Measurements from ENCODE around the gene CCDC169. TPM values are rescaled to one million over a fixed set of nuclear protein-coding genes. Genes with fewer than 3 reads are reported as not detected.

Gene CCDC169
- total and polyA plus RNA-seq, 3 donors from 2014 or later, result 37.0 to 174 (median 74.1) TPM

- Histone ChIP-seq H3K9me3 (no peaks in the 10 kb centered on the region), H3K4me3 (no peak overlapping the region), H3K36me3 (ENCODE audit: low read depth, missing control alignments) (no peaks in the 10 kb centered on the region), H3K27me3 (no peaks in the 10 kb centered on the region), H3K27ac (no peak overlapping the region), H3K4me1 (no peaks in the 10 kb centered on the region)
- TF ChIP-seq, protein P1, sequence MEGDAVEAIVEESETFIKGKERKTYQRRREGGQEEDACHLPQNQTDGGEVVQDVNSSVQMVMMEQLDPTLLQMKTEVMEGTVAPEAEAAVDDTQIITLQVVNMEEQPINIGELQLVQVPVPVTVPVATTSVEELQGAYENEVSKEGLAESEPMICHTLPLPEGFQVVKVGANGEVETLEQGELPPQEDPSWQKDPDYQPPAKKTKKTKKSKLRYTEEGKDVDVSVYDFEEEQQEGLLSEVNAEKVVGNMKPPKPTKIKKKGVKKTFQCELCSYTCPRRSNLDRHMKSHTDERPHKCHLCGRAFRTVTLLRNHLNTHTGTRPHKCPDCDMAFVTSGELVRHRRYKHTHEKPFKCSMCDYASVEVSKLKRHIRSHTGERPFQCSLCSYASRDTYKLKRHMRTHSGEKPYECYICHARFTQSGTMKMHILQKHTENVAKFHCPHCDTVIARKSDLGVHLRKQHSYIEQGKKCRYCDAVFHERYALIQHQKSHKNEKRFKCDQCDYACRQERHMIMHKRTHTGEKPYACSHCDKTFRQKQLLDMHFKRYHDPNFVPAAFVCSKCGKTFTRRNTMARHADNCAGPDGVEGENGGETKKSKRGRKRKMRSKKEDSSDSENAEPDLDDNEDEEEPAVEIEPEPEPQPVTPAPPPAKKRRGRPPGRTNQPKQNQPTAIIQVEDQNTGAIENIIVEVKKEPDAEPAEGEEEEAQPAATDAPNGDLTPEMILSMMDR (IDR thresholded peaks at IDR 0.05), result no peak
- no peak for TF ChIP-seq POLR2A (IDR thresholded peaks at IDR 0.05)
- intact Hi-C loops (cut with DNase I; ENCODE audit: low total_unique reads), result no loop called here
- 81 to 83% methylated on average over 1 of the region's 1 CpG for WGBS, 2 donors
- no peak for DNase-seq
Observed at GRCh38 chr13:36244990-36245389, 52.6 kb downstream of the CCDC169 start.

GRCh38 chr13:36244073-36244472, 53.5 kb downstream of the CCDC169 start:
- no peaks in the 10 kb centered on the region for H3K9me3 ChIP-seq
- no peak for DNase-seq
- no peaks in the 10 kb centered on the region for H3K4me1 ChIP-seq
- intact Hi-C loops (cut with DNase I; ENCODE audit: low total_unique reads), result no loop called here
- H3K27me3 ChIP-seq, result no peaks in the 10 kb centered on the region
- H3K4me3 ChIP-seq, result no peak overlapping the region
- H3K36me3 ChIP-seq (ENCODE audit: low read depth, missing control alignments), result no peaks in the 10 kb centered on the region
- no peak for TF ChIP-seq POLR2A (IDR thresholded peaks at IDR 0.05)
- TF ChIP-seq, protein P1 (IDR thresholded peaks at IDR 0.05), result no peak
- 86 to 89% methylated on average over 2 of the region's 2 CpGs for WGBS, 2 donors
- no peak overlapping the region for H3K27ac ChIP-seq

DNA sequence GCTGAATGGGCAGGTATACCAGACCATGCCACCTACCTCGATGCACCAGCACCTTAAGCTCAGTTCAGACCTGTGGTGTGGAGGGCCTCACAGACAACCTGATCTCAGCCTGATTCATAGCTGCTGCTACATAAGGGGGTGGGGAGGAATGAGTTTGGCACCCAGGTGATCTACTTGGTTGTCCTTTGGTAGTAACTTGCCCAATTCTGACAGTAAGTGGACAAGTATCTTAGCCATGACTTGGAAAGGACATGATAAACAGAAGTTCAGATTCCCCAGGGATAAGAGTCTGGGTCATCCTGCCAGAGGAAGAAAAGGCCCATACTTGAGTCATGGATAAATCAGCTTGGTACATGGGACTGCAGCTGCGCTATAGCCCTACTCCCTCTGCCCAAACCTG, 54.9 kb downstream of the CCDC169 start:
- 91 to 100% methylated on average over 1 to 2 of the region's 2 CpGs for WGBS, 2 donors
- TF ChIP-seq, protein P1 (IDR thresholded peaks at IDR 0.05), result no peak
- TF ChIP-seq POLR2A (IDR thresholded peaks at IDR 0.05), result no peak
- intact Hi-C loops (cut with DNase I; ENCODE audit: low total_unique reads), result no loop called here
- H3K4me1 ChIP-seq, result no peaks in the 10 kb centered on the region
- no peak overlapping the region for H3K27ac ChIP-seq
- DNase-seq, result no peak
- no peaks in the 10 kb centered on the region for H3K9me3 ChIP-seq
- no peaks in the 10 kb centered on the region for H3K36me3 ChIP-seq (ENCODE audit: low read depth, missing control alignments)
- no peak overlapping the region for H3K4me3 ChIP-seq
- no peaks in the 10 kb centered on the region for H3K27me3 ChIP-seq

- Histone ChIP-seq H3K36me3 (ENCODE audit: low read depth, missing control alignments) (no peaks in the 10 kb centered on the region), H3K27me3 (no peaks in the 10 kb centered on the region), H3K4me1 (no peaks in the 10 kb centered on the region), H3K9me3 (no peaks in the 10 kb centered on the region), H3K27ac (no peak overlapping the region), H3K4me3 (no peak overlapping the region)
- intact Hi-C loops (cut with DNase I; ENCODE audit: low total_unique reads), result no loop called here
- TF ChIP-seq, protein P1 (IDR thresholded peaks at IDR 0.05), result no peak
- no peak for TF ChIP-seq POLR2A (IDR thresholded peaks at IDR 0.05)
- WGBS, 2 donors, result 81 to 86% methylated on average over 3 of the region's 3 CpGs
- DNase-seq, result no peak
Observed at GRCh38 chr13:36231236-36231635, 66.4 kb downstream of the CCDC169 start.

DNA sequence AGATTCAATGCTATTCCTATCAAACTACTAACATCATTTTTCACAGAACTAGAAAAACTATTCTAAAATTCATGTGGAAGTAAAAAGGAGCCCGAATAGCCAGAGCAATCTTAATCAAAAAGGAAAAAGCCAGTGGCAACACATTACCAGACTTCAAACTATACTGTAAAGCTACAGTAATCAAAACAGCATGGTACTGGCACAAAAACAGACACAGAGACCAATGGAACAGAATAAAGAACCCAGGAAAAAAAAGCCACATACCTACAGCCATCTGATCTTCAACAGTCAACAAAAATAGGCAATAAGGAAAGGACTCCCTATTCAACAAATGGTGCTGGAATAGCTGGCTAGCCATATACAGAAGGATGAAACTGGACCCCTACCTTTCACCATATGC, 72.9 kb downstream of the CCDC169 start:
- no peaks in the 10 kb centered on the region for H3K4me1 ChIP-seq
- no peaks in the 10 kb centered on the region for H3K9me3 ChIP-seq
- intact Hi-C loops (cut with DNase I; ENCODE audit: low total_unique reads), result no loop called here
- no peaks in the 10 kb centered on the region for H3K27me3 ChIP-seq
- 83 to 90% methylated on average over 1 of the region's 1 CpG for WGBS, 2 donors
- no peaks in the 10 kb centered on the region for H3K36me3 ChIP-seq (ENCODE audit: low read depth, missing control alignments)
- TF ChIP-seq, protein P1 (IDR thresholded peaks at IDR 0.05), result no peak
- TF ChIP-seq POLR2A (IDR thresholded peaks at IDR 0.05), result no peak
- H3K4me3 ChIP-seq, result no peak overlapping the region
- H3K27ac ChIP-seq, result no peak overlapping the region
- DNase-seq, result no peak

Data from testis (tissue), 3 donors.